WERI-Rb-1 (cell line): ENCODE measurements around the gene NFKB1.
A peak's percentile ranks its signal among the peaks of the same experiment; 100 is the strongest.

Experiments used
- DNase-seq: peaks from one replicate; pipeline ENCODE4 v3.0.0-alpha.2; 2020
- H3K27ac ChIP-seq: fragments of 250-450 bp; sonication (Bioruptor Pico); 2 replicates; pipeline ENCODE4 v1.5.1; 2020; ENCODE audit warnings: mild to moderate bottlenecking, moderate library complexity
- H3K27me3 ChIP-seq: fragments of 250-450 bp; sonication (Bioruptor Pico); 2 replicates; pipeline ENCODE4 v1.5.1; 2021; ENCODE audit warnings: mild to moderate bottlenecking, low read depth, moderate library complexity; ENCODE audit not compliant: insufficient read depth, severe bottlenecking
- H3K36me3 ChIP-seq: fragments of 250-450 bp; sonication (Bioruptor Pico); 2 replicates; pipeline ENCODE4 v1.5.1; 2020; ENCODE audit warnings: mild to moderate bottlenecking, moderate library complexity
- H3K4me3 ChIP-seq: 2 replicates; pipeline ENCODE4 v1.5.1; 2011; ENCODE audit warnings: low read depth, mild to moderate bottlenecking, control low read depth, low read length
- H3K9me3 ChIP-seq: fragments of 250-450 bp; sonication (Bioruptor Pico); 2 replicates; pipeline ENCODE4 v1.5.1; 2021; ENCODE audit warnings: mild to moderate bottlenecking, moderate library complexity; ENCODE audit not compliant: severe bottlenecking
- CTCF ChIP-seq: IDR thresholded peaks from 2 replicates; pipeline ENCODE4 v1.5.1; 2011; ENCODE audit warnings: low read depth, mild to moderate bottlenecking, control low read depth, inconsistent platforms, low read length

NFKB1 gene

GRCh38 chr4:102501447-102501696 lies 213 bp downstream of the NFKB1 start:
- H3K4me3 ChIP-seq = peak overlapping the region; percentile 84
- no peak for TF ChIP-seq CTCF
- H3K36me3 ChIP-seq = no peaks in the 10 kb centered on the region; the same call in 1 of the 2 replicates
- peak overlapping the region; percentile 88 for H3K27ac ChIP-seq
- no peaks in the 10 kb centered on the region for H3K9me3 ChIP-seq
- H3K27me3 ChIP-seq = no peaks in the 10 kb centered on the region
- no peak for DNase-seq

GRCh38 chr4:102502543-102502818 lies 1.3 kb downstream of the NFKB1 start:
- no peak for TF ChIP-seq CTCF

GRCh38 chr4:102503301-102503746 lies 2.2 kb downstream of the NFKB1 start:
- no peak for TF ChIP-seq CTCF
- no peak for DNase-seq
- H3K27me3 ChIP-seq = no peaks in the 10 kb centered on the region
- no peaks in the 10 kb centered on the region for H3K9me3 ChIP-seq
- H3K4me3 ChIP-seq = no peak overlapping the region
- H3K27ac ChIP-seq = no peak overlapping the region
- no peaks in the 10 kb centered on the region; the same call in 1 of the 2 replicates for H3K36me3 ChIP-seq

More at GRCh38 chr4:102502543-102502818, 1.3 kb downstream of the NFKB1 start:
- DNase-seq = no peak
- Histone ChIP-seq H3K27me3 (no peaks in the 10 kb centered on the region), H3K4me3 (peak overlapping the region; percentile 84), H3K9me3 (no peaks in the 10 kb centered on the region), H3K36me3 (no peaks in the 10 kb centered on the region; the same call in 1 of the 2 replicates), H3K27ac (peak overlapping the region; percentile 88)

- no peak for TF ChIP-seq CTCF
- Histone ChIP-seq H3K4me3 (no peak overlapping the region), H3K27me3 (no peaks in the 10 kb centered on the region), H3K27ac (no peak overlapping the region), H3K36me3 (no peaks in the 10 kb centered on the region; the same call in 1 of the 2 replicates), H3K9me3 (no peaks in the 10 kb centered on the region)
- no peak for DNase-seq
Observed at GRCh38 chr4:102503831-102504786, 3.0 kb downstream of the NFKB1 start.

GRCh38 chr4:102504941-102505340 lies 3.8 kb downstream of the NFKB1 start:
- H3K9me3 ChIP-seq = no peaks in the 10 kb centered on the region
- no peaks in the 10 kb centered on the region for H3K27me3 ChIP-seq
- H3K36me3 ChIP-seq = no peaks in the 10 kb centered on the region; the same call in 1 of the 2 replicates
- DNase-seq = no peak
- no peak overlapping the region for H3K27ac ChIP-seq
- H3K4me3 ChIP-seq = no peak overlapping the region
- TF ChIP-seq CTCF = no peak
